Heart right ventricle (tissue), 16 donors: ENCODE data around the gene ZBTB12. TPM values are rescaled to one million over a fixed set of nuclear protein-coding genes. Genes with fewer than 3 reads are reported as not detected.
"Not testable (repeated sequence)": the region's sequence is repeated elsewhere in the genome, so short reads cannot be mapped to it uniquely, and the experiment has no call there.

Experiments used
- ATAC-seq, 8 donors: fragments of 200-7000 bp; cut with Tn5 transposase; one replicate each; pipeline ENCODE4 v1.9.1; 2020; ENCODE audit warnings: mild to moderate bottlenecking in 8 of 8, moderate library complexity in 8 of 8, moderate number of reproducible peaks in 1 of 8
- DNase-seq, 2 donors: peaks; one replicate each; pipeline ENCODE4 v3.0.0-alpha.2; 2020
- H3K27ac ChIP-seq, 10 donors: fragments of 200-600 bp; sonication (generic) in 2 of 10; one replicate each; pipeline versions ENCODE4 v1.5.0 to v1.8.0; 2020 to 2022; ENCODE audit warnings: mild to moderate bottlenecking in 3 of 10
- H3K27me3 ChIP-seq, 7 donors: fragments of 200-600 bp; one replicate each; pipeline ENCODE4 v1.8.0; 2021 to 2022; ENCODE audit warnings: mild to moderate bottlenecking in 2 of 7
- H3K36me3 ChIP-seq, 9 donors: fragments of 200-600 bp; sonication (generic) in 1 of 9; one replicate each; pipeline versions ENCODE4 v1.5.0 to v1.8.0; 2020 to 2022; ENCODE audit warnings: mild to moderate bottlenecking in 2 of 9
- H3K4me1 ChIP-seq, 9 donors: fragments of 200-600 bp; sonication (generic) in 1 of 9; one replicate each; pipeline versions ENCODE4 v1.5.0 to v1.8.0; 2020 to 2022; ENCODE audit warnings: mild to moderate bottlenecking in 4 of 9
- H3K4me3 ChIP-seq, 10 donors: fragments of 200-600 bp; sonication (generic) in 2 of 10; one replicate each; pipeline versions ENCODE4 v1.5.0 to v1.8.0; 2020 to 2022; ENCODE audit warnings: mild to moderate bottlenecking in 7 of 10, moderate library complexity in 2 of 10
- H3K9me3 ChIP-seq, 11 donors: fragments of 200-600 bp in 10 of 11; sonication (generic) in 2 of 11; one replicate each; pipeline versions ENCODE4 v1.5.0 to v1.8.0; 2013 to 2022; ENCODE audit warnings: mild to moderate bottlenecking in 2 of 11, control low read depth in 1 of 11, moderate library complexity in 1 of 11
- CTCF ChIP-seq, 9 donors: fragments of 200-600 bp; sonication (generic) in 2 of 9; IDR thresholded peaks; one replicate each; pipeline versions ENCODE4 v1.5.0 to v1.8.0; 2021 to 2022; ENCODE audit warnings: antibody characterized with exemption in 9 of 9, mild to moderate bottlenecking in 5 of 9, moderate library complexity in 1 of 9
- WGBS, 2 donors: extraction: QIAGEN DNeasy Blood & Tissue Kit; methylation state at CpG; one replicate each; pipeline ENCODE4 v1.1.7; 2013; ENCODE audit warnings: inconsistent platforms in 1 of 2; 5-methylcytosine and 5-hydroxymethylcytosine counted together
- intact Hi-C, 10 donors: fragments of 100-400 bp; cut with DNase I; formaldehyde crosslinking; loops; one replicate each; pipeline versions ENCODE4 v1.11.1 to v1.14.2; 2022
- polyA plus RNA-seq, 2 donors: library from polyadenylated mRNA; stranded (reverse); fragments of 200-250 nt; gene quantifications; one replicate each; pipeline ENCODE4 v1.2.3, GENCODE V29; 2013
- total RNA-seq, 10 donors: library from RNA; stranded (reverse); fragmentation: NEBNext Ultra II Directional in 3 of 10; extraction: Animal tissue kit (Norgen Biotek cat#: 25700) in 3 of 10; gene quantifications; one replicate each; pipeline versions ENCODE4 v1.2.1 to v1.2.4, GENCODE V29; 2021 to 2023
- donor health status: Arrhythmogenic right ventricular cardiomyopathy.
- donor health status: ischemic (EF 13 %, LVEDD 7.1; RV severe dilation, severe dysfunction).
- donor health status: healthy with polysubstance abuse.
- donor health status: DM: no; HTN: yes; CAD: no.
- donor health status: DM: no; HTN: no; CAD: no.
- donor health status: ischemic (EF 25% LVEDD 6.9; RV normal size, moderate dysfunction).
- donor health status: ischemic (EF 25% LVEDD 5.7; RV mildly dilated, moderate dysfunction).
- donor health status: healthy.
- donor health status: DM: yes; HTN: yes; CAD: no.
- donor health status: Ischemic cardiomyopathy.
- donor health status: ischemic (EF 35%, LVEDD 5.7; RV mildly dilated, moderate dysfunction).
- donor health status: nonischemic (EF 11% LVEDD 7.7; RV severe dilation, severe dysfunction).
- donor health status: DM: yes; HTN: yes; CAD: no.
- donor health status: PGD.
- donor health status: ischemic (EF 29% LVEDD 5.4; RV normal size, mild dysfunction).
- donor health status: nonischemic (EF 23%, LVEDD 6.1; RV moderate dilation, normal function).

Gene ZBTB12
- total and polyA plus RNA-seq, 12 donors = 1.5 to 4.9 (median 2.6) TPM

GRCh38 chr6:31915351-31915750 lies 13.5 kb upstream of the ZBTB12 start:
- Histone ChIP-seq H3K36me3 (no peaks in the 10 kb centered on the region), H3K9me3 (no peaks in the 10 kb centered on the region), H3K4me3 (no peak overlapping the region), H3K27me3 (peaks cover 0 to 4% (median 0%) of the 10 kb centered on the region in 7 donors), H3K4me1 (peaks cover 0 to 9% (median 0%) of the 10 kb centered on the region in 9 donors), H3K27ac (no peak overlapping the region)
- no peak for ATAC-seq
- no peak for TF ChIP-seq CTCF (IDR thresholded peaks at IDR 0.05)
- intact Hi-C loops = no loop called here
- DNase-seq = no peak

- Histone ChIP-seq H3K4me3 (no peak overlapping the region), H3K9me3 (no peaks in the 10 kb centered on the region), H3K27me3 (peaks cover 0 to 4% (median 0%) of the 10 kb centered on the region in 7 donors), H3K27ac (no peak overlapping the region), H3K36me3 (no peaks in the 10 kb centered on the region), H3K4me1 (peaks cover 0 to 17% (median 0%) of the 10 kb centered on the region in 9 donors)
- WGBS, 2 donors = 77 to 81% methylated on average over 11 of the region's 11 CpGs
- no peak for ATAC-seq
- intact Hi-C loops = no loop called here
- TF ChIP-seq CTCF (IDR thresholded peaks at IDR 0.05) = no peak
- no peak for DNase-seq
These were observed 10.1 kb upstream of the ZBTB12 start for GRCh38 chr6:31911826-31912585.

GRCh38 chr6:31909298-31909697 lies 7.4 kb upstream of the ZBTB12 start:
- not testable (repeated sequence) for H3K9me3 ChIP-seq, ATAC-seq, DNase-seq, H3K36me3 ChIP-seq, H3K27me3 ChIP-seq, H3K4me3 ChIP-seq, H3K27ac ChIP-seq
- 76 to 78% methylated on average over 7 of the region's 7 CpGs for WGBS, 2 donors
- intact Hi-C loops = loop anchor here in 2 of 10 donors (10.0 kb wide), 1 partner anchor 46 kb away; the partner anchor contains the start of genes NELFE (in 2 of the 2) and SKIC2 (in 2 of the 2)
- H3K4me1 ChIP-seq = peaks cover 0 to 20% (median 0%) of the 10 kb centered on the region in 9 donors

GRCh38 chr6:31908791-31909190 lies 6.9 kb upstream of the ZBTB12 start:
- ATAC-seq (no peak), DNase-seq (no peak)
- WGBS, 2 donors = 63 to 65% methylated on average over 4 of the region's 4 CpGs
- Histone ChIP-seq H3K27ac (no peak overlapping the region), H3K27me3 (peaks cover 0 to 4% (median 0%) of the 10 kb centered on the region in 7 donors), H3K4me3 (no peak overlapping the region), H3K36me3 (no peaks in the 10 kb centered on the region), H3K9me3 (no peaks in the 10 kb centered on the region), H3K4me1 (peaks cover 0 to 20% (median 0%) of the 10 kb centered on the region in 9 donors)
- no peak for TF ChIP-seq CTCF (IDR thresholded peaks at IDR 0.05)
- intact Hi-C loops = loop anchor here in 2 of 10 donors (10.0 kb wide), 1 partner anchor 46 kb away; the partner anchor contains the start of genes NELFE (in 2 of the 2) and SKIC2 (in 2 of the 2)

GRCh38 chr6:31908255-31908654 lies 6.4 kb upstream of the ZBTB12 start:
- H3K4me3 ChIP-seq, H3K27ac ChIP-seq, H3K27me3 ChIP-seq, H3K9me3 ChIP-seq, H3K36me3 ChIP-seq, ATAC-seq, DNase-seq: not testable (repeated sequence)
- intact Hi-C loops = loop anchor here in 2 of 10 donors (10.0 kb wide), 1 partner anchor 47 kb away; the partner anchor contains the start of genes NELFE (in 2 of the 2) and SKIC2 (in 2 of the 2)
- WGBS, 2 donors = 88 to 90% methylated on average over 5 of the region's 5 CpGs
- H3K4me1 ChIP-seq = peaks cover 0 to 24% (median 0%) of the 10 kb centered on the region in 9 donors
